A673 (cell line): Measurements from ENCODE around the gene HS3ST6.

Source experiments
- EZH2 ChIP-seq: fragments of 200-600 bp; sonication (generic); IDR thresholded peaks from 2 replicates; pipeline ENCODE4 v1.6.1; 2017; ENCODE audit warnings: borderline replicate concordance, low read depth, mild to moderate bottlenecking, mixed read lengths, antibody characterized with exemption, low read length; ENCODE audit not compliant: poor library complexity, severe bottlenecking
- TF ChIP-seq, protein P1 (sequence below): fragments of 300-800, 200-600 bp; sonication (generic); conservative IDR thresholded peaks from 2 replicates; pipeline ENCODE4 v1.5.1; 2017; ENCODE audit warnings: low read depth, mild to moderate bottlenecking, antibody characterized with exemption, low read length, moderate library complexity, mixed read lengths

DNA sequence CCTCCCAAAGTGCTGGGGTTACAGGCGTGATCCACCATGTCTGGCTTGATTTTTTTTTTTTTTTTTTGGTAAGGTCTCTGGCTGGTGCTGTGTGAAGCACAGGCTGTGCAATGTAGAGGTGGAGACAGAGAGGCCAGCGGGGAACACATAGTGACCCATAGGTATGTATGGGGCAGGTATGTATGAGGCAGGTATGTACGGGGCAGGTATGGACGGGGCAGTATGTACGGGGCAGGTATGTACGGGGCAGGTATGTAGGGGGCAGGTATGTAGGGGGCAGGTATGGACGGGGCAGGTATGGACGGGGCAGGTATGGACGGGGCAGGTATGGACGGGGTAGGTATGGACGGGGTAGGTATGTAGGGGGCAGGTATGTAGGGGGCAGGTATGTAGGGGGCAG lies 31.3 kb upstream of the HS3ST6 start:
- TF ChIP-seq, protein P1, sequence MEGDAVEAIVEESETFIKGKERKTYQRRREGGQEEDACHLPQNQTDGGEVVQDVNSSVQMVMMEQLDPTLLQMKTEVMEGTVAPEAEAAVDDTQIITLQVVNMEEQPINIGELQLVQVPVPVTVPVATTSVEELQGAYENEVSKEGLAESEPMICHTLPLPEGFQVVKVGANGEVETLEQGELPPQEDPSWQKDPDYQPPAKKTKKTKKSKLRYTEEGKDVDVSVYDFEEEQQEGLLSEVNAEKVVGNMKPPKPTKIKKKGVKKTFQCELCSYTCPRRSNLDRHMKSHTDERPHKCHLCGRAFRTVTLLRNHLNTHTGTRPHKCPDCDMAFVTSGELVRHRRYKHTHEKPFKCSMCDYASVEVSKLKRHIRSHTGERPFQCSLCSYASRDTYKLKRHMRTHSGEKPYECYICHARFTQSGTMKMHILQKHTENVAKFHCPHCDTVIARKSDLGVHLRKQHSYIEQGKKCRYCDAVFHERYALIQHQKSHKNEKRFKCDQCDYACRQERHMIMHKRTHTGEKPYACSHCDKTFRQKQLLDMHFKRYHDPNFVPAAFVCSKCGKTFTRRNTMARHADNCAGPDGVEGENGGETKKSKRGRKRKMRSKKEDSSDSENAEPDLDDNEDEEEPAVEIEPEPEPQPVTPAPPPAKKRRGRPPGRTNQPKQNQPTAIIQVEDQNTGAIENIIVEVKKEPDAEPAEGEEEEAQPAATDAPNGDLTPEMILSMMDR = no peak
- no peak for TF ChIP-seq EZH2
